Fibroblast of villous mesenchyme (primary cell): ENCODE results near the gene LAMTOR1. TPM values are rescaled to one million over a fixed set of nuclear protein-coding genes. Genes with fewer than 3 reads are reported as not detected.
"Not testable (repeated sequence)": the region's sequence is repeated elsewhere in the genome, so short reads cannot be mapped to it uniquely, and the experiment has no call there.

ENCODE experiments used
- DNase-seq: peaks from one replicate; pipeline ENCODE4 v3.0.0-alpha.2; 2010; ENCODE audit warnings: low read depth
- H3K4me3 ChIP-seq: 2 replicates; pipeline ENCODE4 v1.5.1; 2011; ENCODE audit warnings: low read depth, mild to moderate bottlenecking, low read length
- total RNA-seq: library from RNA; depleted of rRNA; stranded (reverse); fragments of >200 nt; gene quantifications from 2 replicates; pipeline ENCODE4 v1.2.3, GENCODE V29; 2012
- TF ChIP-seq, protein P1 (sequence below): IDR thresholded peaks from 2 replicates; pipeline ENCODE4 v1.5.1; 2012; ENCODE audit warnings: low read depth, mild to moderate bottlenecking, low read length; ENCODE audit not compliant: insufficient read depth

Gene LAMTOR1
- total RNA-seq, 1 donor = 174 TPM

- no peak overlapping the region for H3K4me3 ChIP-seq
- TF ChIP-seq, protein P1, sequence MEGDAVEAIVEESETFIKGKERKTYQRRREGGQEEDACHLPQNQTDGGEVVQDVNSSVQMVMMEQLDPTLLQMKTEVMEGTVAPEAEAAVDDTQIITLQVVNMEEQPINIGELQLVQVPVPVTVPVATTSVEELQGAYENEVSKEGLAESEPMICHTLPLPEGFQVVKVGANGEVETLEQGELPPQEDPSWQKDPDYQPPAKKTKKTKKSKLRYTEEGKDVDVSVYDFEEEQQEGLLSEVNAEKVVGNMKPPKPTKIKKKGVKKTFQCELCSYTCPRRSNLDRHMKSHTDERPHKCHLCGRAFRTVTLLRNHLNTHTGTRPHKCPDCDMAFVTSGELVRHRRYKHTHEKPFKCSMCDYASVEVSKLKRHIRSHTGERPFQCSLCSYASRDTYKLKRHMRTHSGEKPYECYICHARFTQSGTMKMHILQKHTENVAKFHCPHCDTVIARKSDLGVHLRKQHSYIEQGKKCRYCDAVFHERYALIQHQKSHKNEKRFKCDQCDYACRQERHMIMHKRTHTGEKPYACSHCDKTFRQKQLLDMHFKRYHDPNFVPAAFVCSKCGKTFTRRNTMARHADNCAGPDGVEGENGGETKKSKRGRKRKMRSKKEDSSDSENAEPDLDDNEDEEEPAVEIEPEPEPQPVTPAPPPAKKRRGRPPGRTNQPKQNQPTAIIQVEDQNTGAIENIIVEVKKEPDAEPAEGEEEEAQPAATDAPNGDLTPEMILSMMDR = no peak
- no peak for DNase-seq
Observed at GRCh38 chr11:72140661-72141060, 37.6 kb upstream of the LAMTOR1 start.

- no peak for DNase-seq
- TF ChIP-seq, protein P1 = no peak
- H3K4me3 ChIP-seq = no peak overlapping the region
Observed at GRCh38 chr11:72139500-72139899, 36.4 kb upstream of the LAMTOR1 start.

- H3K4me3 ChIP-seq = no peak overlapping the region
- no peak for DNase-seq
- TF ChIP-seq, protein P1 = no peak
Observed at GRCh38 chr11:72138821-72139390, 35.8 kb upstream of the LAMTOR1 start.

DNA sequence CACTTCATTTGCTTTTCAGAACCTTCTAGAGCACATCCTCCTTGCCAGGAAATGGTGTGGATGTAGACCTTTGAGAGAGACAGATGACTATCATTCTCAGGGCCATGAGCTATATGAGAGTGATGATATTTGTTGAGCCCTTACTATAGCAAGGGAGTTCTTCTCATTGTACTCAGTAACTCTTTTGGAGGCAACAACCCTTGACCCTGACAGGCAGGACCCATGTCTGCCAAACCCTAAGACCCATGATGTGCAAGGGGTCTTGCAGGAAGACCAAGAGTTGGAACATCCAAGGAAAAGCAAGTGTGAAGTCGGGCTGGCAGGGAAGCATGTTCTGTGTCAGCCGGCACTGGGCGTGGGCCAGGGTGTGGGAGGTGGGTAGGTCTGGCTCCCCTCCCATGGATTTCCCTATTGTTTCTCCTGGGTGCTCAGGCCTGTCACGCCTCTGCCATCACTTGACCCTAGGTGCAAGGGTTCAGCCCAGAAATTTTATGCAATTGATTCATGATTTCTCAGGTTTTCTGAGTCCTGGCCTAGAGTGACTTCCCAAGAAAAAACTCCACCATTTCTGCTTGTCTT is 33.7 kb upstream of the LAMTOR1 start:
- TF ChIP-seq, protein P1 = no peak

GRCh38 chr11:72135891-72136683 is 33.0 kb upstream of the LAMTOR1 start:
- TF ChIP-seq, protein P1 = no peak
- no peak overlapping the region for H3K4me3 ChIP-seq
- DNase-seq = peak; percentile 58

More for the DNA sequence above, 33.7 kb upstream of the LAMTOR1 start:
- H3K4me3 ChIP-seq = no peak overlapping the region
- DNase-seq = no peak

DNA sequence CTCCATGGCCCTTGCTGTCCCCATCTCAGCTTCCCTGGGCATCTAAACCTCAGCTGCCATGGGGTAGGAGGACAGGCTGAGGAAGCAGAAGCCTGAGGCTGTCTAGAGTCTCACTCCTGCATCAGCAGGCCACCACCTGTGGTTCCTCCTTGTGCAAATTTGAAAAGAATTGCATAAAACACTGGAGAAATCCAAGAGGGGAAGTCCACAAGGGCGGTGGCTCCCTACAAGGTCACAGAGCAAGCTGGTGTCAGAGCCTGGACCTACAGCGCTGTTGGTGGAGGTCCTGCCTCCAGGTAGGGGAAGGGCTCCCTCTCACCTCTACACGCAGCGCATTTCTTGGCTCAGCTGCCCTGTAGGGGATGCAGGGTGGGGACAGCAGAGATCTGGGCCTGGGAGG is 32.4 kb upstream of the LAMTOR1 start, which contains the start of gene FOLR3:
TSS of gene FOLR3 (plus strand) at position 253 of the 400 bp plus-strand sequence. CDS start 228 bp downstream, outside the sequence.
- not testable (repeated sequence) for DNase-seq, H3K4me3 ChIP-seq

DNA sequence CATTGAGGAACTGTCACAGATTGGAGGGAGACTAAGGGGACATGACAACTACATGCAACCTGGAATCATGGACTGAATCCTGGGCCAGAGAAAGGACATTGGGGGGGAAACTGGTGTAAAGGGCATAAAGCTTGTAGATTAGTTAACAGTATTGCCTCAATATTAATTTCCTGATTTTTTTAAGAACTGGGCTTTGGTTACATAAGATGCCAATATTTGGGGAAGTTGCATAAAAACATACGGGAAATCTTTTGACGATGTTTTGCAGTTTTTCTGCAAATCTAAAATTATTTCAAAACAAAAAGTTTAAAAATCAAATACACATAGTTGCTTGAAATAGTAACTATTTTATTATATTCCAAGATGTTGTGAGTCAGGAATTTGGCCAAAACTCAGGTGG is 29.5 kb upstream of the LAMTOR1 start:
- TF ChIP-seq, protein P1 = no peak
- no peak for DNase-seq
- no peak overlapping the region for H3K4me3 ChIP-seq
